PC-3 (cell line): ENCODE data around the gene VPS35L.

Experiments used
- EZH2 ChIP-seq: fragments of 300-600 bp; sonication (generic); IDR thresholded peaks from one replicate; pipeline ENCODE4 v1.6.1; 2017; ENCODE audit warnings: antibody characterized with exemption, mild to moderate bottlenecking, low read length; ENCODE audit not compliant: unreplicated experiment
- EZH2phosphoT487 ChIP-seq: fragments of 300-600 bp; sonication (generic); IDR thresholded peaks from 2 replicates; pipeline ENCODE4 v1.6.1; 2018; ENCODE audit warnings: mild to moderate bottlenecking, antibody characterized with exemption, low read length, borderline replicate concordance
- TF ChIP-seq, protein P1 (sequence below): fragments of 300-600 bp; sonication (generic); conservative IDR thresholded peaks from 2 replicates; pipeline ENCODE4 v1.5.1; 2017; ENCODE audit warnings: antibody characterized with exemption, low read depth, mild to moderate bottlenecking, low read length

DNA sequence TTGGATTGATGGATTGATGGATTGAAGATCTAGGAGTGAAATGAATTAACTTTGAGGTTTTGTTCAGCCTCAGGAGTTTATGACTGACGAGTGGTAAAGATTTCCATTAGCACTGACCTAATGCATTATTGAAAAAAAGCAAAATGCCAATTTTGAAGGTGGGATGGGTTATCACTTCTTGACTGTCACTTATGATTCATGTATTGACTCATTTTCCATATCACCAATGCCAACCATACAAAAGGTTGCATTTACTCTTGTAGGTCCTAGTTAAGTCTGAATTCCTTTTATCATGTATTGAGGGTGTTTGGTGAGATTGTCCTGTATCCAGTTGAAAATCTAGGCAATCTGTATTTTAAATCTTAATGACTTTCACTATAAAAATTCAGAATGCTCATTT, 104.9 kb downstream of the VPS35L start:
- TF ChIP-seq, protein P1, sequence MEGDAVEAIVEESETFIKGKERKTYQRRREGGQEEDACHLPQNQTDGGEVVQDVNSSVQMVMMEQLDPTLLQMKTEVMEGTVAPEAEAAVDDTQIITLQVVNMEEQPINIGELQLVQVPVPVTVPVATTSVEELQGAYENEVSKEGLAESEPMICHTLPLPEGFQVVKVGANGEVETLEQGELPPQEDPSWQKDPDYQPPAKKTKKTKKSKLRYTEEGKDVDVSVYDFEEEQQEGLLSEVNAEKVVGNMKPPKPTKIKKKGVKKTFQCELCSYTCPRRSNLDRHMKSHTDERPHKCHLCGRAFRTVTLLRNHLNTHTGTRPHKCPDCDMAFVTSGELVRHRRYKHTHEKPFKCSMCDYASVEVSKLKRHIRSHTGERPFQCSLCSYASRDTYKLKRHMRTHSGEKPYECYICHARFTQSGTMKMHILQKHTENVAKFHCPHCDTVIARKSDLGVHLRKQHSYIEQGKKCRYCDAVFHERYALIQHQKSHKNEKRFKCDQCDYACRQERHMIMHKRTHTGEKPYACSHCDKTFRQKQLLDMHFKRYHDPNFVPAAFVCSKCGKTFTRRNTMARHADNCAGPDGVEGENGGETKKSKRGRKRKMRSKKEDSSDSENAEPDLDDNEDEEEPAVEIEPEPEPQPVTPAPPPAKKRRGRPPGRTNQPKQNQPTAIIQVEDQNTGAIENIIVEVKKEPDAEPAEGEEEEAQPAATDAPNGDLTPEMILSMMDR, result no peak
- TF ChIP-seq EZH2phosphoT487, result no peak
- TF ChIP-seq EZH2, result no peak
